GM18511 (cell line): ENCODE results near the gene SLC15A1.
A peak's percentile ranks its signal among the peaks of the same experiment; 100 is the strongest.
"Not testable (repeated sequence)": the region's sequence is repeated elsewhere in the genome, so short reads cannot be mapped to it uniquely, and the experiment has no call there.

ENCODE experiments used
- ATAC-seq: cut with Tn5 transposase; IDR thresholded peaks from one replicate; pipeline ENCODE4 v1.9.1; 2021; ENCODE audit warnings: mild to moderate bottlenecking, moderate library complexity; ENCODE audit not compliant: unreplicated experiment

SLC15A1 gene

DNA sequence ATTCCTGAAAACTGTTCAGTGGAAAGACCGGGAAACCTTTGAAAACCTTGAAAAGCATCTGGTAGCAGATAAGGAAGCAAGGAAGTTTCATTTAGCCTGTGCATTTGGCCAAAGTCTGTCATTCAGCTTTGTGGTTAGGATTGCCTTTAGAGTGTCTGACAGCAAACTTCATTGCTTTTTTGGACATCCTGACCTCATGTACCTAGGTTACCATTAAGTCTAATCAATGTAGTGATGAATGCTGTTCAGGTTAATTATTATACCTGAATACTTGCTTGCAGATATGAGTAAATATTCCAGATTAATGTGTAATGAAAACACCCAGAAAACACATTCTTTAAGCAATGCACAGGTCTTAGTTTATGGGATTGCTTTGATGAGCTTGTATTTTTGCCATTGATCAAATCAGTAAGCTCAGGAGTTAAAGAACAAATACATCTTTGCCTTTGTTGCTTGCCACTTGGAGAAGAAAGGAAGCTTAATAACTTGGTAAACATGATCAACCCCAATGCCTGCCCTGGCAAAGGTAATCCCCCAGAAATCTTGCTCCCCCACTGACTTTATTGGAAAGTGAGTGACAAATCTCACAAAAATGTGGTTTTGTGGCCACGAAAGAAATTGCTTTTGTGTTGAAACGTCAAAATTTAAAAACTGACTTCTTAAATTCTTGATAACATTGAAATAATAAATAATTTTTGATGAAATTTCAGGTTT lies 87.4 kb downstream of the SLC15A1 start:
- no peak for ATAC-seq

DNA sequence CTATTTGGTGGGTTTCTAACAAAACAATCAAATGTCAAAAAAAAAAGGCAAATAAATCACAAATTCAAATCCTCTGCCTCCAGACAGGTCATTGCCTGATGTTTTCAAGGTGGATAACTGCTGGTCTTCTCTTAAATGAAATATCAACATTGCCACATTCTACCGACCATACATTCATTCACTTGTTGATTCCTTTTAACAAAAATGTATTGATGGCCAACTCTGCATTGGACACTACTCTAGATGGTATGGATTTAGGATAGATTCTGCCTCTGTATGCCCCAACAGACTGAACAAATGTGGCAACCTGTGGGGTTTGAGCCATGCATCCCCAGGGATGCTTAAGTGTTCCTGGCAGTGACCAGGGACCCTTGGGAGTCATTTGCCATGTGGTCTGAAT lies 88.0 kb downstream of the SLC15A1 start:
- no peak for ATAC-seq

- ATAC-seq: peak; percentile 57
Observed at GRCh38 chr13:98664047-98664446, 88.4 kb downstream of the SLC15A1 start.

- no peak for ATAC-seq
Observed at GRCh38 chr13:98658131-98658530, 94.3 kb downstream of the SLC15A1 start.

DNA sequence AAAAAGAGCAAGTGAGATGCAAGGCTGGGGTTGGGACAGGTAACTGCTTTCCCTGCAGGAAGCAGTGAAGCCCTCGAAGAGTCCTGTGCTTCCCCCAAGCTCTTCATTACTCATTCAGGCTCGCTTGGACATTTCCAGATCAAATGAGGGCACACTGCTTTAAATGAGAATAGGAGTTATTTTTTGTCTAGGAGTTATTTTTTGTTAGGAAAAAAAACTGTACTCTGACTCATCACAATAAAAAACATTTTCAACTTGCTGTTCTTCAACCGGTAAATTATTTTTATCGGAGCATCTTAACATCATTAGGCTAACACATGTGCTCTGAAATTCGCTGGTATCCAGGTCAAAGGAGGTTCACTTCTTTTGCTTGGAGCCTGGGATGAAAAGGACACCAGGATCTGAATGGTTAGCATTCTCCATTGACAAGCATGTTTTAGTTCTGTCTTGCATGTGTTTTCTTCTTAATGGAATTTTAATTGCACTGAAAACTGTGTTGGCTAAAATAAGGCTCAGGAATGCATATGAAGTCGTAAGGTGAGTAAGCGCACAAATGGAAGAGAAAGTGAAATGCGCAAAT lies 94.9 kb downstream of the SLC15A1 start:
- no peak for ATAC-seq

- no peak for ATAC-seq
Observed at GRCh38 chr13:98656223-98656622, 96.2 kb downstream of the SLC15A1 start.

GRCh38 chr13:98653463-98653985 lies 98.9 kb downstream of the SLC15A1 start:
- peak; percentile 94 for ATAC-seq

GRCh38 chr13:98652721-98653462 lies 99.6 kb downstream of the SLC15A1 start:
- no peak for ATAC-seq

- no peak for ATAC-seq
Observed at GRCh38 chr13:98652276-98652675, 100.2 kb downstream of the SLC15A1 start.

- no peak for ATAC-seq
Observed at GRCh38 chr13:98651744-98652143, 100.7 kb downstream of the SLC15A1 start.

GRCh38 chr13:98650396-98651107 lies 101.9 kb downstream of the SLC15A1 start:
- peak; percentile 39 for ATAC-seq

GRCh38 chr13:98649861-98650260 lies 102.6 kb downstream of the SLC15A1 start:
- ATAC-seq: no peak

DNA sequence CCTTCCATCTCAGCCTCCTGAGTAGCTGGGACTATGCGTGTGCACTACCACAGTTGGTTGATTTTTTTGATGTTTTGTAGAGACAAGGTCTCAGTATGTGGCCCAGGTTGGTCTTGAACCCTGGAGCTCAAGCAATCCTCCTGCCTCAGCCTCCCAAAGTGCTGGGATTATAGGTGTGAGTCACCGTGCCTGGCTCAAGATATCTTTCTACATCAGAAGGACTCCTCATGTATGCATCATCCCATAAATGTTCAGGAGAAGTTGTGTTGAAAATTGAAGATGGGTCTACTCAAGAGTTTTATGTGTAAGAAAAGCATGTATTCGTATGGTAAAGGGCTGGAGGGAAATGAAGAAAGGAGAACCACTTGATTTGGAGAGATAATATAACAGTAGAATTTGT lies 103.8 kb downstream of the SLC15A1 start:
- no peak for ATAC-seq

- ATAC-seq: no peak
Observed at GRCh38 chr13:98648141-98648540, 104.3 kb downstream of the SLC15A1 start.

DNA sequence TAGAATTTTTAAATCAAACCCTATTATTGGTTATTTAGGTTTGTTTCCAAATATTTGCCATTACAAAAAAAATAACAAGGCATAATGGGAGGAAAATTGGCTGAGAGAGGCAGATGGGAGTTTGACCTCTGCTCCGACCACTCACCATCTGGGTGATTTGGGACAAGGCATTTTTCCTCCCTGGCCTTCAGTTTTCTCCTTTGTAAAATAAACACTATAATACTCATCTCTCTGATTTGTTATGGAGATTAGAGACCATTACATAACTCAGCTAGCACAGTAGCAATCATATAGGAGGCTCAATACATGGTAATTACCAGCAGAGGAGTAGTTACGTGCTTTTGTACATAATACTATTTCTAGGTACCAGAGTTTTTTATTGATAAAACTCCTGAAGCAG lies 105.4 kb downstream of the SLC15A1 start:
- no peak for ATAC-seq

DNA sequence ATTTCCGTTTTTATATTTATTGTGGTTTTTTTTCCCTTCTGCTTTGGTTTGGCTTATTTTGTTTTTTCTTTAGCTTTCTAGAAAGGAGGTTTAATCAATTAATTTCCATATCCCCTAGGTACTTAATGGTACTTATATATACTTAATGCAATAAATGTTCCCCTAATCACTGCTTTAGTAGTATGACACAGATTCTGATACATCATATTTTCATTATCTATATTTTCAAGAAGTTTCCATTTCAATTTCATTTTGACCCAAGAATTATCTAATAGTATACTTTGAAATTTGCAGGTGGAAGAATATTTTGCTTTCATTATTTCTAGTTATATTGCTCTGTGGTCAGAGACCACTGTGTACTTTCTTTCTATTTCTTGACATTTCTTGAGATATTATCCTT lies 109.0 kb downstream of the SLC15A1 start:
- no peak for ATAC-seq

DNA sequence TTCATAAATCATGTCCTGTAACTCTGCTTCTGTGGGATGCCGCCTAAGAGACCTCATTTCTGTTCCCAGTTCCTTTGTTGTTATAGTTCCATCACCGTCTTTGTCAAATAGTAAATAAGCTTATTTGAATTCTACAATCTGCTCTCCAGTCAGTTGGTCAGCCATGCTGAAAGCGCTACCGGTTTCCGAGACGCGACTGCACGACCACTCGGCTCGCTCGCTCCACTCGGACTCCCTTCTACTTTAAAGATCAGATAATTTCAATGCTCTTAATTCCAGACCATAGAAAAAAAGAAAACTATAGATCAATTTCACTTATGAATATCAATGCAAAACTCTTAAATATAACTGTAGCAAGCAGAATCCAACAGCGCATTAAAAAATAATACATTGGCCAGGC lies 111.4 kb downstream of the SLC15A1 start:
- no peak for ATAC-seq

- not testable (repeated sequence) for ATAC-seq
Observed at GRCh38 chr13:98639785-98640184, 112.7 kb downstream of the SLC15A1 start.

GRCh38 chr13:98638352-98638751 lies 114.1 kb downstream of the SLC15A1 start:
- not testable (repeated sequence) for ATAC-seq
